Gastrocnemius medialis (tissue), 4 donors: ENCODE results near the gene POMT2.

ENCODE experiments used
- CTCF ChIP-seq, 5 experiments: fragments of 450-650 bp in 3 of 5; fragments of 200-600 bp in 2 of 5; sonication (generic) in 2 of 5; IDR thresholded peaks in 4 of 5; conservative IDR thresholded peaks in 1 of 5; 1 replicate in 4 of 5; 2 replicates in 1 of 5; pipeline ENCODE4 v1.5.1; 2016 to 2019; ENCODE audit warnings: antibody characterized with exemption in 5 of 5, mild to moderate bottlenecking in 3 of 5, moderate library complexity in 3 of 5
- POLR2A ChIP-seq, 2 donors: fragments of 450-650 bp; IDR thresholded peaks; one replicate each; pipeline ENCODE4 v1.6.1; 2017; ENCODE audit warnings: antibody characterized with exemption in 2 of 2, mild to moderate bottlenecking in 2 of 2, moderate library complexity in 2 of 2

GRCh38 chr14:77346495-77346894 is 25.8 kb upstream of the POMT2 start:
- no peak for TF ChIP-seq CTCF (IDR thresholded peaks at IDR 0.05 in 4 of 5, conservative IDR thresholded peaks at IDR 0.05 in 1 of 5)
- TF ChIP-seq POLR2A (IDR thresholded peaks at IDR 0.05): no peak
